ENCODE measurements around the gene ART5. TPM values are rescaled to one million over a fixed set of nuclear protein-coding genes. Genes with fewer than 3 reads are reported as not detected.

Gene ART5
- total RNA-seq, 1 experiment from 2014 or later, result not detected

- Histone ChIP-seq H2AFZ (no peak overlapping the region), H3K27me3 (ENCODE audit: insufficient read depth, low read depth) (no peaks in the 10 kb centered on the region), H3K79me2 (ENCODE audit: low read depth) (no peaks in the 10 kb centered on the region), H3K4me3 (no peak overlapping the region), H3K4me1 (replicated peaks; ENCODE audit: insufficient read depth) (no peaks in the 10 kb centered on the region), H3K9me3 (ENCODE audit: insufficient read depth, low read depth) (no peaks in the 10 kb centered on the region), H3K27ac (no peak overlapping the region), H3K36me3 (ENCODE audit: low read depth) (no peaks in the 10 kb centered on the region), H3F3A (ENCODE audit: insufficient read depth, low read depth) (no peaks in the 10 kb centered on the region), H3K9me2 (ENCODE audit: insufficient read depth) (no peaks in the 10 kb centered on the region), H4K20me1 (ENCODE audit: insufficient read depth) (no peaks in the 10 kb centered on the region), H3K4me2 (no peak overlapping the region)
- ChIA-PET POLR2A (ENCODE audit: unreplicated experiment) (no interaction called here), CTCF (no interaction called here)
- no TSS peak for BruUV-seq (replicated peaks)
- TF ChIP-seq CTCF (conservative IDR thresholded peaks at IDR 0.05), result no peak
- no peak for TF ChIP-seq EZH2 (IDR thresholded peaks at IDR 0.05; ENCODE audit: low read depth)
- intact Hi-C loops (cut with micrococcal nuclease; ENCODE audit: unreplicated experiment), result no loop called here
- no peak for DNase-seq
These were observed 10.5 kb downstream of the ART5 start for GRCh38 chr11:3631331-3631730.

GRCh38 chr11:3627291-3627690 lies 14.5 kb downstream of the ART5 start:
- ChIA-PET CTCF (no interaction called here), POLR2A (ENCODE audit: unreplicated experiment) (no interaction called here)
- BruUV-seq (replicated peaks), result no TSS peak
- Histone ChIP-seq H3K4me1 (replicated peaks; ENCODE audit: insufficient read depth) (no peaks in the 10 kb centered on the region), H3K4me2 (no peak overlapping the region), H4K20me1 (ENCODE audit: insufficient read depth) (no peaks in the 10 kb centered on the region), H3K27me3 (ENCODE audit: insufficient read depth, low read depth) (no peaks in the 10 kb centered on the region), H3K9me2 (ENCODE audit: insufficient read depth) (no peaks in the 10 kb centered on the region), H3K27ac (no peak overlapping the region), H2AFZ (no peak overlapping the region), H3K79me2 (ENCODE audit: low read depth) (no peaks in the 10 kb centered on the region), H3K36me3 (ENCODE audit: low read depth) (no peaks in the 10 kb centered on the region), H3K9me3 (ENCODE audit: insufficient read depth, low read depth) (no peaks in the 10 kb centered on the region), H3F3A (ENCODE audit: insufficient read depth, low read depth) (no peaks in the 10 kb centered on the region), H3K4me3 (no peak overlapping the region)
- intact Hi-C loops (cut with micrococcal nuclease; ENCODE audit: unreplicated experiment), result no loop called here
- no peak for DNase-seq
- TF ChIP-seq EZH2 (IDR thresholded peaks at IDR 0.05; ENCODE audit: low read depth) (no peak), CTCF (conservative IDR thresholded peaks at IDR 0.05) (no peak)

GRCh38 chr11:3626250-3626960 lies 15.4 kb downstream of the ART5 start:
- no TSS peak for BruUV-seq (replicated peaks)
- CTCF ChIA-PET, result no interaction called here
- DNase-seq, result no peak

More at GRCh38 chr11:3626250-3626960, 15.4 kb downstream of the ART5 start:
- no peaks in the 10 kb centered on the region for H3K27me3 ChIP-seq (ENCODE audit: insufficient read depth, low read depth)
- intact Hi-C loops (cut with micrococcal nuclease; ENCODE audit: unreplicated experiment), result no loop called here
- no peak for TF ChIP-seq CTCF (conservative IDR thresholded peaks at IDR 0.05)
- TF ChIP-seq EZH2 (IDR thresholded peaks at IDR 0.05; ENCODE audit: low read depth), result no peak
- no peak overlapping the region for H3K4me3 ChIP-seq
- H3F3A ChIP-seq (ENCODE audit: insufficient read depth, low read depth), result no peaks in the 10 kb centered on the region
- no peaks in the 10 kb centered on the region for H3K4me1 ChIP-seq (replicated peaks; ENCODE audit: insufficient read depth)
- no peak overlapping the region for H3K27ac ChIP-seq
- H3K36me3 ChIP-seq (ENCODE audit: low read depth), result no peaks in the 10 kb centered on the region
- H3K4me2 ChIP-seq, result no peak overlapping the region
- H3K79me2 ChIP-seq (ENCODE audit: low read depth), result no peaks in the 10 kb centered on the region
- no peak overlapping the region for H2AFZ ChIP-seq
- no peaks in the 10 kb centered on the region for H3K9me3 ChIP-seq (ENCODE audit: insufficient read depth, low read depth)
- H3K9me2 ChIP-seq (ENCODE audit: insufficient read depth), result no peaks in the 10 kb centered on the region
- no peaks in the 10 kb centered on the region for H4K20me1 ChIP-seq (ENCODE audit: insufficient read depth)
- POLR2A ChIA-PET (ENCODE audit: unreplicated experiment), result no interaction called here

All from PC-9 (cell line).